ENCODE results near the gene TSR3.
A peak's percentile ranks its signal among the peaks of the same experiment; 100 is the strongest.

The TSR3 gene

DNA sequence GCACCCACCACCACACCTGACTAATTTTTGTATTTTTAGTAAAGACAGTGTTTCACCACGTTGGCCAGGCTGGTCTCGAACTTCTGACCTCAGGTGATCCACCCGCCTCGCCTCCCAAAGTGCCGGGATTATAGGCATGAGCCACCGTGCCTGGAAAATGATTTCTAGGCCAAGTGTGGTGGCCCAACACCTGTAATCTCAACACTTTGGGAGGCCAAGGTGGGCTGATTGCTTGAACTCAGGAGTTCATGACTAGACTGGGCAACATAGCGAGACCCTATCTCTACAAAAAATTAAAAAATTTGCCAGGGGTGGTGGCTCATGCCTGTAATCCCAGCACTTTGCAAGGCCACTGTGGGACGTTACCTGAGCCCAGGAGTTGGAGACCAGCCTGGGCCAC is 29.3 kb downstream of the TSR3 start:
- DNase-seq = no peak

DNA sequence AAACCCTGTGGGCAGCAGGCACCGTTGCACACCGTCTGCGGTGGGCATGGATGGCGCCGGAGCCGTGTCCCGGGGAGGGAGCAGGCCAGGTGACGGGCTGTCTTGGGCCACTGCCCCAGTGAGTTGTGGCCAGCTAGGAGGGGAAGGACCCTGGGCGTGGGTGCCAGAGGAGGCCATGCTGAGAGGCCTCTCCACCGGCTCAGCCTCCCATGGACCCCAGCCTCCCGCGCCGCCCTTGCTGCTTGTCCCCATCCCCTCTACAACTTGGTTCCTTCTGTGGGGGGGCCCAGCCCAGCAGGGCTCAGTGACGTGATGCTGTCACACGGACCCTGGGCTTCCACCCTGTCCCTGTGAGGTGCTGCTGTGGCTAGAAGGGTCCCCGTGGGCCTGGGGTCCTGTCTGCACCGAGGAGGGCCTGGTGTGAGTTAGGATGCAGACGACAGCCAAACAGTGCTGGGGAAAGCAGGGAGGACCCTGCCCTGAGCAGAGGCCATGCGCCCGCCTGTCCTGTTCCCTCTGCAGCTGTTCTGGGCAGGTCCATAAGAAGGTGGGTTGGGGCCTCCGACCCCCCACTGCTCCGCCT is 30.9 kb downstream of the TSR3 start:
- no peak for DNase-seq

DNA sequence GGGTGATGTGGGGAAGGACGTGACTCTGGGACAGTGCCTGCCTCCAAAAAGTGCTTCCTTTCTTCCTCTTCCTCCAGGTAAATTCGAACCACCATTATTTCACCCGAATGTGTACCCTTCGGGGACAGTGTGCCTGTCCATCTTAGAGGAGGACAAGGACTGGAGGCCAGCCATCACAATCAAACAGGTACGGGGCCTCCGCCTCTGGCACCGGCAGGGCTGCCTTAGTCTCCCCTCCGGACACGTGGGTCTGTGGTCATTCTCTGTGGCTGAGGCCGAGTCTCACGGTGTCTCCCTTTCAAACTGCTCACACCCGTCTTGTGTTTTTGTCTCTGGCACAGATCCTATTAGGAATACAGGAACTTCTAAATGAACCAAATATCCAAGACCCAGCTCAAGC is 31.6 kb downstream of the TSR3 start:
- DNase-seq = no peak

DNA sequence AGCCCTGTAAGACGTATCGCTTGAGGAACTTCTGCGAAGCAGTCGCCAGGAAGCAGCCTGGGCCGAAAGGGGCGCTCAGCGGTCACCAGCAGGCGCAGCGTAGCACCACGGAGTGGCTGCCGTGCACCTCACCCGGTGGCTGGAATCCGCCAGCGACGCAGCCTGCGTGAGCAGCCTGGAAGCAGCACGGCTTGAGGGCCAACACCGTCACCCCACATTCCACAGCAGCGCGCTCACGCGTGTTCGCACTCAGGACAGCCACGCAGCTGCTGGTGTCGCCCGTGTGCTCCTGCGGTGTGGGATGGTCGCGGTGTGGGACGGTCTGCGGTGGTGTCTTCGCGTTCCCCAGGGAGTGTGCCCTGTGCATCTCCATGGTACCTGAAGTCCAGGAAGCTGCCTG is 32.6 kb downstream of the TSR3 start:
- DNase-seq = no peak

DNA sequence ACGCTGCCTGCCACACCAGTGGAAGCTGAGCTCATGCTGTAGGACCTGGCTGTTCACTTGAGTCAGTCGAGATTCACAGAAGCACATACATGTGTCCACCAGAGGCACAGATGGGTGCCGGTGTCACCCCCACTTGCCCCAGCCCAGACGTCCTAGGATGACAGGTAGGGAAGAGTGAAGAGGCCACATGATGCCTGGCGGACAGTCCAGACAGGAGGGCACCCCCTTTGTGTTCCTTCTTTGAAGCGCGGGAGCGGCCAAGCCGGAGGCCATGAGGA is 33.5 kb downstream of the TSR3 start:
- no peak for DNase-seq

DNA sequence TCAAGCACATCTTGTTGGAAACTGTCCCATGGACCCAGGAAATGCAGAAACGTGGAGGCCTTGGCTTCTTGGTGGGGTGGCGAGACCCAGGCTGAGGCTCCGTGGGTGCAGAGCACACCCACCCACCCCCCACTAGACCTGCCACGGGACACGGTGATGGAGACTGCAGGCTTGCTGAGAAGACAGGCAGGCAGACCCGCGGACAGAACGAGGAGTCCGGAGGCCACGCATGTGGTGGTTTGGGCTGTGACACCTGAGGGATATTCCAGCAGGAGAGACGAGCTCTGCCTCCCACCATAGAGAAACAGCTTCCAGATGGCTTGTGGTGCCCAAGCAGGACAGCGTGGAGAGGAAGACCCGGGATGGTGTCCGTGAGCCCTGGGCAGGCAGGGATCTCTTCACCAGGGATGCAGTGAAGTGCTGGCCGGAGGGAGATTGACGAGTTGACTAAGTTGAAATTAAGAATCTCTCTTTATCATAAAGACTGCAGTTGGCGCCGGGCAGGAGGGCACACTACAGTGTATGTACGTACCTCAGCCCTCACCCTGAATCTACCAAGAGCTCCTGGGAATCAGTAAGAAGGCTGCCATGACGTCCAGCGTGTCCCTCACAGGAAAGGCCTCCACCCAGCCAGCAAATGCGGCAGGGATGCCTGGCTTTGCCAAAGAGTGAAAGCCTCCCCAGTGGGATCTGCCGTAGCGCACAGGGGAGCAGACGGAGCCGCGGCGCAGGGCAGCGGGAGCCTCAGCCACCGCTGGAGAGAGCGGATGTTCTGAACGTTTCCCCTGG is 34.0 kb downstream of the TSR3 start:
- no peak for DNase-seq

DNA sequence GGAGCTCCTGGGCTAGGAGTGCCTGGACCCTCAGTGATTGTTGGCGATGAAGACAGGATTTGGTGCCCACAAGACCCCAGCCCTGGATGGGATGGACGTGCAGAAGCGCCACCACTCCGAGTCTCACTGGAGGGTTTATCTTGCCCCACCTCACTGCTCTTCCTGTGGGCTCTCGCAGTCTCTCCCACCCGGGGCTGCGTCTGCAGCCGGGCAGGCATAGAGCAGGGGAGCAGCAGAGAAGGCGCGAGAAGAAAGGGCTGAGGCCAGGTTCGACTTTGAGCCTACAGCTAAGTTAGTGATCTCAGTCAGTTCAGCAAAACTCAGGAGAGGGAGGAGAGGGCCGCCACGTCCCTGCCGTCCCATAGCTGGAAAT is 35.7 kb downstream of the TSR3 start:
- DNase-seq = no peak

DNA sequence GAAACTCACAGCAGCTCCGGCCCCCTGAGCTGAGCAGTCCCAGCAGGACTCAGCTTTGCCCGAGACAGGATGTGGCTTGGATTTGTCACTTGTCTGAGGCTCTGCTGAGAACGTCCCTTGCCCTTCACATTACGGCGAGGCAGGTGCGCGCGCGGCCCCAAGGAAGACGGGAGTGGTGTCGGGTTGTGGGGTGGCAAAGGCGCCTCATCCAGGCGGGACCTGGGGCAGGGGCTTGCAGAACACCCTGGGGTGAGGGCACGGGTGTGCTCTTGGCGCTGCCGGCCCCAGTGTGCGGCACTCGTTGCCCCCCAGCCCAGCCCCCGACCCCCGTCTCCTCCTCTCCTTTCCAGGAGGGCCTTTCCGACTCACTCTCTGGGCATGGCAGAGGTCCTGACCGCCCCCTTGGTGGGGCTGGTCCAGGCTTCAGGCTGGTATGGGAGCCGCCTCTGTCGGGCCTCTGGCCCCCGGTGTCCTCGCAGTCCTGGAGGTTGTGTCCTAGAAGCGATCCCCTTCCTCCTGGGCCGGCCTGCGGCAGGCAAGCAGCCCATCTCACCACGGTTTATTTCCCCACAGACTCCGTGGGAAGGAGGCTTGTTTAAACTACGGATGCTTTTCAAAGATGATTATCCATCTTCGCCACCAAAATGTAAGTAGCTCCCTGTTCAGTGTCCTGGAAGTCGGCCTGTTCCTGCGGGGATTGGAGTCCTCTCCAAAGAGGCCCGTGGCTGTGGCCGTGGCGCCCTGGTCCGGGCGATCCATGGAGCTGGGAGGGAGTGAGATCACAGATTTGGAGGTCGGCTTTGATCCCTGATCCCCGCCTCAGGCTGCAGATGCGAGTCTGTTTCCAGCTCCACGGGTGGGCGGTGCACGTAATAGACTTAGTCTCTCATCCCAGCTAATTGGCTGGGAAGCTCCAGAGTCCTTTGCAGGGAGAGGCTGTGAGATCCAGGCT is 36.3 kb downstream of the TSR3 start:
- DNase-seq = no peak

DNA sequence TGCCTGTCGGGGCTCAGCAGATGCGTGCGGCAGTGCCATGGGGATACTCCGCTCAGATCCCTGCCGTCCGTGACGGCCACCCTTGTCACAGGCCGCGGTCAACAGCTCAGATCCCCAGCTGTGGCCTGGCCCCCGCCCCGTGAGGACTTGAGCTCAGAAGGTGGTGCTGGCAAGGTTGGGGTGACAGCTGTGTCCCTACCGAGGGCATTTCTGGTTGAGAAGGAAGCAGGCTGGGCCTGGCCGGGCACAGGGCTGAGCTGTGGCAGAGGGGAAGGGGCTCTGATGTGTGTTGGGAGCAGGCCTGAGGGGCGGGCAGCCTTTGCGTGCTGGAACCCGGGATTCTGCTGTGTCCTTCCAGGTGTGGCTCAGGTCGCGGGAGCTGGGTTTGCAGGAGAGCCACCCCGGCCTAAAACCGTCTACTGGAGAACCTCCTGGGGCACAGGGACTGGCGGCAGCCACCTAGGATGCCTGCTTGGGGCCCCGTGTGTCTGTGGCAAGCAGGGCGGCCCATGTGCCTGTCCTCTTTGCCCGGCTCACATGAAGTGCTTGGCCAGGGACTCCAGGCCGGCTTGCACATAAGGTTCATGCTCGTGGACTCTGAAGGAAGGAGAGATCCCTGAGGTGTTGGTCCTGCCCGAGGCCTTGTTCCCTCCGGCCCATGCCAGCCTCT is 37.1 kb downstream of the TSR3 start:
- no peak for DNase-seq

DNA sequence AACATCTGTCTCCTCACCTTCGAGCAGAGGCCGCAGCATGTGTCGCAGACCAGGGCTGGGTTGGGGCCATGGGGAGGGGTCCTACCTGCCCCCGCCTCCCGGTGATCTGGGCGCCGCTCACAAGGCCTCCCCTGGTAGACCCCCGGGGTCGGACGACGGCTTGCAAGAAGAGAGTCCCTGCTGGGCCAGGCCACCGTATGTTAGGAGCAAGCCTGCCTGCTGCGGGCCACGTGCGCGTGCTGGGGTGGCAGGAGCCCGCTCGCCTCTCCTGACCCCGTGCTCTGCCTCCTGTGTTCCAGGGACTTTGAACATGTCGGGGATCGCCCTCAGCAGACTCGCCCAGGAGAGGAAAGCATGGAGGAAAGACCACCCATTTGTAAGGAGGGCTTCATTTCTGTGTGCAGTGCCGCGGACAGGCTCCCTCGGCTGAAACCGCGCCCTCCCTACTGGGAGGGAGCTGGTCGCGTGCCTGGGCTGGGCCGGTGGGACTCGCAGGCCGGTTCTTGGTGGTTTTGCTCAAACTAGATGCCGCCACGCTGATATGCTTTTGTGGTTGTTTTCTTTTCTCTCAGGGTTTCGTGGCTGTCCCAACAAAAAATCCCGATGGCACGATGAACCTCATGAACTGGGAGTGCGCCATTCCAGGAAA is 37.8 kb downstream of the TSR3 start:
- DNase-seq = no peak

DNA sequence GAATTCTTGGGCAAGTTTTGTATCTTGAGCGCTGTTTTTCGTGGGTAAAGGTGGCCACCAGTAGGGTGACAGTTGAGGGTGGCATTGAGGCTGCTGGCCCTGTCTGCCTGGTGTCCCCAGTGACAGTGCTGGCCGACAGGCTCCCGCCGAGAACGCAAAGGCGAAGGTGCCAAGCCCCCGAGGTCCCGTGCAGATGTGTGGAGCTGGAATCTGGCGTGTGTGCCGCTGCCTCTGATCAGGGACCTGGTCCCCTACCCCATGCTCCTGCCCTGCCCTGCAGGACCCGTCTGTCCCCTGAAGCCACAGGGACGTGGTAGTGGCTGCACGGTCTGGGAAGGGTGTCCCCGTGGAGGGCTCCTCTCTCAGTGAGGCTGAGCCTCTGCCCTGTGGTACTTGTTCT is 38.8 kb downstream of the TSR3 start:
- DNase-seq = no peak

DNA sequence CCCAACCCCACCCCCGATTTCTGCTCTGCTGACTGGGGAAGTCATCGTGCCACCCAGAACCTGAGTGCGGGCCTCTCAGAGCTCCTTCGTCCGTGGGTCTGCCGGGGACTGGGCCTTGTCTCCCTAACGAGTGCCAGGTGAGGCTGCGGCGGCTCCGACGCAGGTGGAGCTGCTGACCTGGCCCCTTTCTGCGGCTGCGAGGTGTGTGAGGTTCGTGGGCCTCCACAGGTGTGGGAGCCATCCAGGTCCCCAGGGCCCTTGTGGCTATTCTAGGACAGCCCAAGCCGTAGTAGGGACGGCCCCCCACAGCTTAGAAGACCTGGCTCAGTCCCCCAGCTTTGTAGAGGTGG is 39.2 kb downstream of the TSR3 start:
- DNase-seq = no peak

DNA sequence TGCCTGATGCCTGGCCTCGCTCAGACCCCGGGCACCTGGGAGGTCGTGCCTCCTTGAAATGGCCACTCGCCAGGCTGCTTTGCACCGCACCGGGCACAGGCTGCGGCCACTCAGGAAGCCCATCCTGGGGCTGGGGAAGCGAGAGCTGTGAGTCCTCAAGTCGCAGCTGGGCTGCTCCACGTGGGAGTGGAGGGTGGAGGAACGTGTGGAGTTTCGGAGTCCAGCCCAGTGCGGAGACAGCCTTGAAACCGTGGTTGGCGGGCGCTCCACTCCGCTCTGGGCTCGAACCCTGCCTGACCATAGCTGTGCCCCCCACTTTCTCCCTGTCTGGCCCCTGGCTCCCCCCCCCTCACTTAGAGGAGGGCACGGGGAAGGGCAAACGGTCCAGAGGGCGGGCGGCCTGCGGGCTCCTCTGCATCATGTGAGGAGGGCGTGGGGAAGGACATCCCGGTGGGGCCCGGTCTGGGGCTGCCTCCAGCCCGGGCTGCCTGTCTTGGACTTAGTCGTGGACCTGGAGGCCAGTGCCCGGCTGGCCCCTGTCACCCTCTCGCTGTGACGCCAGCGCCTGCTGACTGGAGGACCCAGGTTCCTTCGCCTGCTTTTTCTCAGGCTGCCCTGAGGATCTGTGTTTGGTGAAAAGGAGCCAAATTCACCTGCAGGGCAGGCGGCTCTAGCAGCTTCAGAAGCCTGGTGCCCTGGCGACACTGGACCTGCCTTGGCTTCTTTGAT is 39.8 kb downstream of the TSR3 start:
- no peak for DNase-seq

DNA sequence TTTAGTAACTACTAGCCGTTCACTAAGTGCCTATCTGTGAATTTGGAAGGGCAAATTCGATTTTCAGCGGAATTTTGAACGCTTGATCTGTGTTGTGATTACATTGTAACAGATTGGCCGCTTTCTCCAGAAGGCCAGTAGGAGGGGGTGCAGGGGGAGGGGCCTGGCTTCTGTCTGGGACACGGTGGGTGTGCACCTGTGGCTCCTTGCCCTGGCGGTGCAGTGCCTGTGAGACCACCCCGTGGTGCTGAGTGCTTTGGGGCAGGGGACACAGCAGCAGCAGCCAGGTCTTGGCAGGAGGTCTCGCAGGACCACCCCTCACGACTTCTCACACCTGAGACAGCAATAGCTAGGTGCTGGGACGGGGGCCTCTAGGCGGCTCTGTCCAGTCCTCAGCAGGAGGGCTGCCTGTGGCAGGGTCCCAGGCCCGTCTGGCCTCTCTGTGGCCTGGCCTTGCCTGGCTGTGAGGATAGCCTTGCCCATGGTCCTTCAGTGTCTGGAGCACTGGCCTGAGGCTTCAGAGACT is 40.4 kb downstream of the TSR3 start:
- no peak for DNase-seq

DNA sequence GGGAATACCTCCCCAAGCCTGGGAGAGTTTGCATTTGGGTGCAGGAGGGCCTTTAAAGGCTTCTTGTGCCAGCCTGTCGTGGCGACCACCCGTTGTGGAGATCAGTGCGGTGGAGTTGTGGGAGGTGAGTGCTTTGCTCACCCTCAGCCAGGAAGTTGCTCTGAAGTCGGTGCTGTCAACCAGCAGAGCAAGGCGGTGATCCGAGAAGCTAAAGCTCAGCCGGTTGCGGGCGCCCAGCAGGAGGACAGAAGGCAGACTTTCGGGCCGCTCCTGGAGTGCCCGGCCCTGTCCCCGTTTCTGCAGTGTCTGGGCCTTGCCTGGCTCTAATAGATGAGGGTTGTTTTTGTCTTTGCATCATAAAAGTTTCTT is 40.9 kb downstream of the TSR3 start:
- no peak for DNase-seq

DNA sequence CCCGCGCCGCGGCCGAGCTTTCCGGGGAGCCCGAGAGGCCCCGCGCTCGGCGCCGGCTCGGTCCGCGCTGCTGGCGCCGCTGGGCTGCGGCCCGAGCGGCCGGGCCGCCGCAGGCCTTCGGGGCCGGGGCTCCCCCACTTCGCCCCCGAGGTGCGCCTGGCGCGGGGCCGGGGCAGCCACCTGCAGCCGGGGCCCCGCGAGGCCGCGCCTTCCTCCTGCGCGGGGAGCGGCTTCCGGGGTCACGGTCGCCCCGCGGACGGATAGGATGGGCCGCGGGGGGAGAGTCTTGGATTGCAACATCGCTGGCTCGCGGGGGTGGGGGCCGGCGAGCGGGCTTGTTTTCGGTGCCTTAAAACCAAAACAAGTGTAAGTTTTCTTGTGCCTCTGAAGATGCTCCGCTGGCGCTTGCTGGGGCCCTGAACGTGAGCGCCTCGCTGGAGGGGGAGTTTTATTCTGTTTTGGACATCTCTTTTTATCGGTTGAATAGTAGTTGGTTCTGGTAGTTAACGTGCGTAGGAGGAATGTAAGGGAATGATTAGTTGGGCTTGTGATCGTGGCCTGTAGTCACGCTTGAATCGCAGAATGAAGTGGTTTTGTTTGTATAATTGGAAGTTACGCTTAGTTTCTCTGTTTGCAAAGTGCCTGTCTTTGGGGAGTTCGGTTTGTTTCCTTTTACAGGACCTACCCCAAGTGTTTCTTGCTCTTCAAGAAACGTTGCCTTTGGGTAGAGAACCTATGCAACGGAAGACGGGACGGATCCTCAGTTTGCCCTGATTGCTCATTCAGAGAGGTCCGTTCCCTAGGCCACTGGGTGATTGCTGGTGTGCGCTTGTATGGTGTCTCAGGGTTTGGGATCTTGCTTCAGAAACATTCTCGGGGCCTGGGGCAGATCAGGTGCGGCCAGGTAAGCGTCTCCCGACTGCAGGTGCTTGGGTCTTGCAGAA is 41.5 kb downstream of the TSR3 start:
- no peak for DNase-seq

DNA sequence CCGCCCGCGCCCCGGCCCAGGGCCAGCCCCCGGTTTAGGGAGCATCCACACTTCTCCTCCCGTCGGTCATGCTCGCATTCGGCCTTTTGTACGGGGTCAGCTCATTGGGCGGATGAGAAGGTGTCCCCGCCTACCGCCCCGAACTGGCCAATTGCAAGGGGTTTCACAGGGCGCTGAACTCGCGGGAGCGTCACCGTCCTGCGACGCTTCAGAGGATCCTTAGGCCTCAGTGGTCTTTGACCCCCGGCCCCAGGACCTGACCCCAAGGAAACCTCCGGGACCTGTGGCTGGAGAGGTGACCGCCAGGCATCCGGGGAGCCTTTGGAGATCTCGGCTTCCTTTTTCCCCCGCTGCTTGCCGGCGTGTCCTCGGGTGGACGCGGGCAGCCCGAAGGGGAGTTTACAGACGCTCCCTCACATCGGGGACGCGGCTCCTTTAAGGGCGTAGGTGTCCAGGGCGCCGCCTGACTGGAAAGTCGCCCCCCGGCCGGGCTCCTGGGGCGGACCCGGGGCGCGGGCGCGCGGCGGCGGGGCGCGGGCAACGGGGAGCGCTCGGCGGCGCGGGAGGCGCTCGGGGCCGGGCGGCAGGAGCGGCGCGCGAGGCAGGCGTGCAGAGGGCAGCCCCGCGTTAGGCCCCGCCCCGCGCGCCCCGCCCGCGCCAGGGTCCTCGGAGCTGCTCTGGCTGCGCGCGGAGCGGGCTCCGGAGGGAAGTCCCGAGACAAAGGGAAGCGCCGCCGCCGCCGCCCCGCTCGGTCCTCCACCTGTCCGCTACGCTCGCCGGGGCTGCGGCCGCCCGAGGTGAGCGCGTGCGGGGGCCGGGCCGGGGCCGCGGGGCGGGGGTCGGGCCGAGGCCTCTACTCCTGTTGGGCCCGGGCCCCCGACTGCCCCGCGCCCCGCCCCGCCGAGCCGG is 42.4 kb downstream of the TSR3 start, which contains the start of gene UBE2I:
TSS of gene UBE2I (plus strand) at position 660 of the 909 bp plus-strand sequence. CDS start 4,395 bp downstream, outside the sequence.
- DNase-seq = peak; percentile 61

DNA sequence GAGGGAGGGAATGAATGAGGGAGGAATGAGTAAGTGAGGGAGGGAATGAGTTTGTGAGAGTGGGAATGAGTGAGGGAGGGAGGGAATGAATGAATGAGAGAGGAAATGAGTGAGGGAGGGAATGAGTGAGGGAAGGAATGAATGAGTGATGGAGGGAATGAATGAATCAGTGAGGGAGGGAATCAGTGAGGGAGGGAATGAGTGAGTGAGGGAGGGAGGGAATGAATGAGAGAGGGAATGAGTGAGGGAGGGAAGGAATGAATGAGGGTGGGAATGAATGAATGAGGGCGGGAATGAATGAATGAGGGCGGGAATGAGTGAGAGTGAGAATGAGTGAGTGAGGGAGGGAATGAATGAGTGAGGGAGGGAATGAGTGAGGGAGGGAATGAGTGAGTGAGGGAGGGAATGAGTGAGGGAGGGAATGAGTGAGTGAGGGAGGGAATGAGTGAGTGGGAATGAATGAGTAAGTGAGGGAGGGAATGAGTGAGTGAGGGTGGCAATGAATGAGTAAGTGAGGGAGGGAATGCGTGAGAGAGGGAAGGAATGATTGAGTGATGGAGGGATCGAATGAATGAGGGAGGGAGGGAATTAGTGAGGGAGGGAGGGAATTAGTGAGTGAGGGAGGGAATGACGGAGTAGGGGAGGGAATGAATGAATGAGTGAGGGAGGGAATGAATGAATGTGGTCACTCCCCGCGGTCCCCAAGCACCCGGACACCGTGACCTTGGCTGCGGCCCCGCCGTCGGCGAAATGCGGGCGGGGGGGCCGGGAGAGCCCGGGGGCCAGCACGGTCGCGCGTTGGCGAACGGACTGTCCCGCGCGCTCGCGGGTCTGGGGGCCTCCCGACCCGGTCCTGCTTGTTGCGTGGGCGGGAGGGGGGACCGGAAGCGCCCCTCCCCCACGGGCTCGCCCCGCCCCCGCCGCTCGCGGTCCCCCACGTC is 43.4 kb downstream of the TSR3 start:
- no peak for DNase-seq

DNA sequence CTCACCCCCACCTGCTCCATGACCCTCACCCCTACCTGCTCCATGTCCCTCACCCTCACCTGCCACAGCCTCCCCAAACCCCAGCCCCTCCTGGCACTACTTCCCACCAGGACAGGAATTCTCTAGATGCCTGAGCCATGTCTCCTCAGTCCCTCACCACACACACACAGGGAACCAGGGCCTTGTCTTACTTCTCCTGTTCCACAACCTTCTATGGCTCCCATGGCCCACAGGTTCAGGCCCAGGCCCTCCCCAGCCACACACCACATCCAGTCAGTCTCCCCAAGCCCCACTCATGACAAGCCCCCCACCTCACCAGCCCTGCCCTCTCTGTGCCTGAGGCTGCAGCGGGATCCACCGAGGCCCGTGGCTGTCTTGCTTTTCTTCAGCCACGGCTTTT is 45.3 kb downstream of the TSR3 start:
- DNase-seq = no peak

Measured in NCI-H1048 (cell line).